K562 (cell line): ENCODE measurements around the gene PHB1. TPM values are rescaled to one million over a fixed set of nuclear protein-coding genes. Genes with fewer than 3 reads are reported as not detected.

Experiments
- ATAC-seq: fragments of 200-7000 bp; cut with Tn5 transposase; 3 replicates; pipeline ENCODE4 v1.9.1; 2020; ENCODE audit warnings: moderate library complexity
- BruUV-seq: library from RNA; stranded (reverse); fragments of 400-500 nt; replicated peaks from 2 replicates; lab custom pipeline; 2021; lab: Mats Ljungman, UMichigan
- CTCF ChIA-PET: fragments of 300-600 bp; formaldehyde crosslinking; extraction: SDS; loops from one replicate; lab custom pipeline; 2021; ENCODE audit warnings: low intra/inter-chr PET ratio; lab: Yijun Ruan, JAX
- POLR2A ChIA-PET: fragments of 300-600, 350-650 bp; sonication (Branson Sonifier 250); formaldehyde crosslinking; extraction: SDS; loops from one replicate; lab custom pipeline; 2021; ENCODE audit warnings: antibody characterized with exemption, inconsistent platforms; lab: Yijun Ruan, JAX
- DNase-seq, 4 experiments: peaks; one replicate each; pipeline versions ENCODE4 v3.0.0 to v3.0.0-alpha.2; 2011 to 2018; ENCODE audit warnings: low spot score in 3 of 4, mixed read lengths in 3 of 4; ENCODE audit errors: extremely low read depth in 1 of 4
- FAIRE-seq: peaks from 2 replicates; lab custom pipeline; 2011; peaks lifted over from hg19 to GRCh38; lab: Jason Lieb, UNC
- H2AFZ ChIP-seq: 2 replicates; pipeline ENCODE4 v1.6.0; 2011; ENCODE audit warnings: low read depth, low read length, control low read depth, inconsistent platforms
- H3K27ac ChIP-seq: fragments of 200-600 bp; 3 replicates; pipeline ENCODE4 v1.8.0; 2011; ENCODE audit warnings: low read depth, mild to moderate bottlenecking, control low read depth, inconsistent platforms, low read length, moderate library complexity, mixed read lengths; ENCODE audit errors: extremely low read depth
- H3K27me3 ChIP-seq, 2 experiments: fragments of 300-600 bp in 1 of 2; 2 replicates in 1 of 2; 3 replicates in 1 of 2; pipeline versions ENCODE4 v1.6.0 to v1.8.0; 2011; ENCODE audit warnings: inconsistent platforms in 2 of 2, low read length in 2 of 2, mild to moderate bottlenecking in 1 of 2, mixed read lengths in 1 of 2, moderate library complexity in 1 of 2; ENCODE audit not compliant: control insufficient read depth in 2 of 2, insufficient read depth in 2 of 2
- H3K36me3 ChIP-seq: fragments of 300-600 bp; 3 replicates; pipeline ENCODE4 v1.8.0; 2011; ENCODE audit warnings: mild to moderate bottlenecking, low read length, inconsistent platforms; ENCODE audit not compliant: control insufficient read depth, insufficient read depth
- H3K4me1 ChIP-seq, 2 experiments: fragments of 200-600 bp in 1 of 2; replicated peaks in 1 of 2; 2 replicates in 1 of 2; 3 replicates in 1 of 2; pipeline versions ENCODE4 v1.5.1 to v1.8.0; 2011; ENCODE audit warnings: inconsistent platforms in 2 of 2, low read length in 2 of 2, mild to moderate bottlenecking in 1 of 2, mixed read lengths in 1 of 2, moderate library complexity in 1 of 2; ENCODE audit not compliant: control insufficient read depth in 2 of 2, insufficient read depth in 2 of 2
- H3K4me2 ChIP-seq: 2 replicates; pipeline ENCODE4 v1.6.1; 2011; ENCODE audit warnings: low read length, control low read depth, inconsistent platforms, mixed read lengths; ENCODE audit not compliant: insufficient read depth
- H3K4me3 ChIP-seq: fragments of 200-600 bp; sonication (generic), shearing (Covaris generic); 2 replicates; pipeline ENCODE4 v1.5.1; 2016; ENCODE audit warnings: control low read depth, inconsistent platforms
- H3K79me2 ChIP-seq: fragments of 200-600 bp; 3 replicates; pipeline ENCODE4 v1.8.0; 2011; ENCODE audit warnings: low read length, inconsistent platforms; ENCODE audit not compliant: control insufficient read depth, insufficient read depth
- H3K9ac ChIP-seq, 2 experiments: 2 replicates each; pipeline versions ENCODE4 v1.6.0 to v1.6.1; 2011; ENCODE audit warnings: low read depth in 2 of 2, low read length in 2 of 2, control low read depth in 1 of 2, inconsistent platforms in 1 of 2, mild to moderate bottlenecking in 1 of 2, mixed read lengths in 1 of 2; ENCODE audit not compliant: insufficient read depth in 1 of 2
- H3K9me1 ChIP-seq: one replicate; pipeline ENCODE4 v1.6.0; 2011; ENCODE audit warnings: inconsistent platforms, mild to moderate bottlenecking, low read length, moderate library complexity; ENCODE audit not compliant: control insufficient read depth, insufficient read depth
- H3K9me3 ChIP-seq: replicated peaks from 2 replicates; pipeline ENCODE4 v1.5.1; 2011; ENCODE audit warnings: low read depth, low read length, inconsistent platforms; ENCODE audit not compliant: control insufficient read depth, insufficient read depth
- H4K20me1 ChIP-seq: replicated peaks from 2 replicates; pipeline ENCODE4 v1.6.1; 2011; ENCODE audit warnings: low read length, inconsistent platforms, mixed read lengths; ENCODE audit not compliant: control insufficient read depth, insufficient read depth
- DPF2 ChIP-seq: fragments of 450-650 bp; IDR thresholded peaks from 2 replicates; pipeline ENCODE4 v1.6.1; 2016
- EP400 ChIP-seq: fragments of 450-650 bp; IDR thresholded peaks from 2 replicates; pipeline ENCODE4 v1.6.1; 2017; ENCODE audit warnings: antibody characterized with exemption, mild to moderate bottlenecking, moderate library complexity
- FOXJ3 ChIP-seq: sonication (generic); formaldehyde crosslinking; IDR thresholded peaks from 2 replicates; pipeline ENCODE4 v1.4.0; 2020; ENCODE audit warnings: mild to moderate bottlenecking, missing genetic modification reagents
- GTF2B ChIP-seq: IDR thresholded peaks from 2 replicates; pipeline ENCODE4 v1.6.1; 2011; ENCODE audit not compliant: insufficient read length; ENCODE audit errors: extremely low read depth
- HNRNPL ChIP-seq: fragments of 200-400 bp; formaldehyde crosslinking; IDR thresholded peaks from 2 replicates; pipeline ENCODE4 v1.6.1; 2017; ENCODE audit warnings: low read depth, mild to moderate bottlenecking, low read length
- PHF20 ChIP-seq: fragments of 450-650 bp; IDR thresholded peaks from 2 replicates; pipeline ENCODE4 v1.6.1; 2018; ENCODE audit not compliant: partially characterized antibody
- POLR2B ChIP-seq: fragments of 450-650 bp; IDR thresholded peaks from 2 replicates; pipeline ENCODE4 v1.6.1; 2018; ENCODE audit warnings: low read depth; ENCODE audit not compliant: partially characterized antibody
- RBM34 ChIP-seq: fragments of 200-400 bp; formaldehyde crosslinking; IDR thresholded peaks from 2 replicates; pipeline ENCODE4 v1.6.1; 2018; ENCODE audit warnings: low read length, borderline replicate concordance; ENCODE audit not compliant: insufficient read depth
- THRA ChIP-seq: fragments of 450-650 bp; IDR thresholded peaks from 2 replicates; pipeline ENCODE4 v1.6.1; 2017; ENCODE audit warnings: mild to moderate bottlenecking, moderate library complexity
- UBTF ChIP-seq, 2 experiments: IDR thresholded peaks; 2 replicates each; pipeline ENCODE4 v1.6.1; 2012; ENCODE audit warnings: improper control_type of control experiment in 2 of 2, low read depth in 2 of 2, low read length in 2 of 2, borderline replicate concordance in 1 of 2
- ZBED1 ChIP-seq: IDR thresholded peaks from 2 replicates; pipeline ENCODE4 v1.6.1; 2014
- ZBTB33 ChIP-seq: sonication (generic); formaldehyde crosslinking; IDR thresholded peaks from 2 replicates; pipeline ENCODE4 v1.8.1; 2023; ENCODE audit warnings: mild to moderate bottlenecking, missing genetic modification reagents
- ZNF23 ChIP-seq: fragments of 250-450 bp; sonication (Bioruptor Pico); IDR thresholded peaks from 2 replicates; pipeline ENCODE4 v1.4.0; 2020; ENCODE audit warnings: mild to moderate bottlenecking
- ZNF79 ChIP-seq: fragments of 250-450 bp; sonication (Bioruptor Pico); IDR thresholded peaks from 2 replicates; pipeline ENCODE4 v1.4.0; 2020; ENCODE audit warnings: low read depth, mild to moderate bottlenecking, moderate library complexity
- WGBS: fragments of 100-300 bp; shearing (Covaris generic); methylation state at CpG from one replicate; pipeline ENCODE4 v1.1.6; 2016; ENCODE audit warnings: low coverage, mixed read lengths; ENCODE audit not compliant: insufficient coverage; ENCODE audit errors: missing lambda C conversion rate; 5-methylcytosine and 5-hydroxymethylcytosine counted together
- in situ Hi-C: fragments of 300-500 bp; cut with MboI; formaldehyde crosslinking; loops from 4 replicates; pipeline ENCODE4 v1.15.0; 2018; ENCODE audit warnings: inconsistent platforms, mixed read lengths
- intact Hi-C: fragments of 100-400 bp; cut with micrococcal nuclease; formaldehyde crosslinking; loops from 2 replicates; pipeline ENCODE4 v1.14.2; 2022
- polyA plus RNA-seq, 8 experiments: library from polyadenylated mRNA; depleted of rRNA in 4 of 8; stranded (reverse) in 5 of 8; unstranded in 3 of 8; fragments of >200 nt; fragmentation: Nextera tagmentation in 2 of 8; fragmentation: Illumina TruSeq in 1 of 8; extraction: Ambion mirVana in 2 of 8; extraction: Trizol in 1 of 8; gene quantifications; 2 replicates each; pipeline versions ENCODE4 v1.2.1 to v1.2.3, GENCODE V29; 2011 to 2014; ENCODE audit warnings: inconsistent platforms in 1 of 8, missing spikeins in 1 of 8
- total RNA-seq, 7 experiments: library from RNA; depleted of rRNA in 6 of 7; stranded (reverse); fragments of >200 nt in 6 of 7; fragmentation: Illumina TruSeq in 2 of 7; extraction: Trizol in 2 of 7; gene quantifications; 2 replicates each; pipeline versions ENCODE4 v1.2.1 to v1.2.3, GENCODE V29; 2011 to 2021; ENCODE audit warnings: low replicate concordance in 1 of 7

The PHB1 gene
- total and polyA plus RNA-seq, 9 of the 15 experiments (the other 6 are each of a cell fraction or from before 2014, with no cell fraction given) = 191 to 818 (median 349) TPM

- TF ChIP-seq ZBTB33 (CRISPR knock-in tag) (no peak), ZNF79 (no peak), HNRNPL (no peak), DPF2 (no peak), ZBED1 (no peak), RBM34 (no peak), THRA (no peak)
These were observed 10.3 kb downstream of the PHB1 start (continued) for GRCh38 chr17:49404361-49404760.

- in situ Hi-C loops (no loop called here), intact Hi-C loops (no loop called here)
- H3K4me1 ChIP-seq = no peaks in the 10 kb centered on the region; a peak in 1 of 5 replicates
- ChIA-PET POLR2A (no interaction called here), CTCF (no interaction called here)
- H3K36me3 ChIP-seq = peaks cover 62% of the 10 kb centered on the region
- H3K4me3 ChIP-seq = no peak overlapping the region
- H3K9me3 ChIP-seq = no peaks in the 10 kb centered on the region
- no peak overlapping the region for H2AFZ ChIP-seq
- 94% methylated on average over 10 of the region's 10 CpGs for WGBS
- no peak overlapping the region for H3K9ac ChIP-seq
- DNase-seq = no peak
- FAIRE-seq = no peak
- ATAC-seq = no peak
- H3K4me2 ChIP-seq = no peak overlapping the region
- H3K27ac ChIP-seq = no peak overlapping the region
- BruUV-seq = no TSS peak
- H3K79me2 ChIP-seq = no peaks in the 10 kb centered on the region
- H3K27me3 ChIP-seq = no peaks in the 10 kb centered on the region
- 0 out of 2 replicates have a peak, but pooled peaks cover 4% of the 10 kb centered on the region for H4K20me1 ChIP-seq
- H3K9me1 ChIP-seq = no peaks in the 10 kb centered on the region
- no peak for TF ChIP-seq FOXJ3 (CRISPR knock-in tag)
- no peak for TF ChIP-seq UBTF (IDR thresholded peaks at IDR 0.05; ENCODE audit: borderline replicate concordance in 1 of 2, low read depth in 2 of 2, low read length in 2 of 2)
- TF ChIP-seq POLR2B = no peak
- no peak for TF ChIP-seq GTF2B
- no peak for TF ChIP-seq PHF20
- no peak for TF ChIP-seq ZNF23 (CRISPR knock-in tag)
- no peak for TF ChIP-seq EP400
These were observed 11.0 kb downstream of the PHB1 start for GRCh38 chr17:49403514-49404289.
